HCT116 (cell line): ENCODE measurements around the gene TAF1B. TPM values are rescaled to one million over a fixed set of nuclear protein-coding genes. Genes with fewer than 3 reads are reported as not detected.

ENCODE experiments used
- ATAC-seq: fragments of 200-7000 bp; cut with Tn5 transposase; 2 replicates; pipeline ENCODE4 v1.9.1; 2020; ENCODE audit warnings: mild to moderate bottlenecking, moderate library complexity
- Bru-seq: library from RNA; stranded (reverse); fragments of 400-500 nt; gene quantifications from one replicate; lab custom pipeline; 2021; lab: Mats Ljungman, UMichigan
- BruChase-seq, 2 experiments: library from RNA; stranded (reverse); fragments of 400-500 nt; gene quantifications; one replicate each; lab custom pipeline; 2021; lab: Mats Ljungman, UMichigan
- BruUV-seq: library from RNA; stranded (reverse); fragments of 400-500 nt; replicated peaks from 2 replicates; lab custom pipeline; 2021; lab: Mats Ljungman, UMichigan
- CTCF ChIA-PET: fragments of 300-600 bp; sonication (Branson Sonifier 250); formaldehyde crosslinking; loops from one replicate; lab custom pipeline; 2021; ENCODE audit warnings: antibody characterized with exemption; lab: Charles Lee
- POLR2A ChIA-PET: fragments of 300-600, 350-600 bp; sonication (Branson Sonifier 250); formaldehyde crosslinking; loops from one replicate; lab custom pipeline; 2021; ENCODE audit warnings: antibody characterized with exemption; lab: Charles Lee
- RAD21 ChIA-PET, 2 experiments: fragments of 300-600 bp; sonication (Branson Sonifier 250); formaldehyde crosslinking; loops; one replicate each; lab custom pipeline; 2023; ENCODE audit warnings: low total read pairs in 2 of 2; ENCODE audit not compliant: uncharacterized antibody in 2 of 2, unreplicated experiment in 2 of 2, low non-redundant PET in 1 of 2; lab: Charles Lee
- DNase-seq: peaks from one replicate; pipeline ENCODE4 v3.0.0-alpha.2; 2010; ENCODE audit warnings: low read depth, low spot score
- H2AFZ ChIP-seq: fragments of 200-600 bp; shearing (Covaris generic), sonication (generic); 2 replicates; pipeline ENCODE4 v1.6.1; 2017; ENCODE audit warnings: low read depth, mixed run types, mixed read lengths, antibody characterized with exemption, low read length; ENCODE audit not compliant: poor library complexity, severe bottlenecking
- H3K27ac ChIP-seq: 2 replicates; pipeline ENCODE4 v1.5.1; 2012; ENCODE audit warnings: low read depth, low read length
- H3K27me3 ChIP-seq: fragments of 200-600 bp; sonication (generic); 2 replicates; pipeline ENCODE4 v1.6.1; 2016; ENCODE audit warnings: mixed run types, low read length, mixed read lengths; ENCODE audit not compliant: insufficient read depth
- H3K36me3 ChIP-seq, 2 experiments: fragments of 200-500 bp in 1 of 2; fragments of 200-600 bp in 1 of 2; sonication (Bioruptor generic) in 1 of 2; sonication (generic) in 1 of 2; 2 replicates each; pipeline versions ENCODE4 v1.5.1 to v1.6.1; 2014 to 2016; ENCODE audit warnings: low read length in 2 of 2, inconsistent platforms in 1 of 2, mixed read lengths in 1 of 2, mixed run types in 1 of 2; ENCODE audit not compliant: insufficient read depth in 2 of 2, control insufficient read depth in 1 of 2
- H3K4me1 ChIP-seq, 2 experiments: fragments of 200-600 bp in 1 of 2; sonication (generic) in 1 of 2; 2 replicates each; pipeline versions ENCODE4 v1.5.1 to v1.6.1; 2012 to 2017; ENCODE audit warnings: low read length in 2 of 2, inconsistent platforms in 1 of 2, mild to moderate bottlenecking in 1 of 2, mixed read lengths in 1 of 2, mixed run types in 1 of 2, moderate library complexity in 1 of 2; ENCODE audit not compliant: insufficient read depth in 2 of 2, control insufficient read depth in 1 of 2
- H3K4me2 ChIP-seq: fragments of 200-600 bp; sonication (generic); 2 replicates; pipeline ENCODE4 v1.6.1; 2017; ENCODE audit warnings: mixed run types, low read length, mixed read lengths
- H3K4me3 ChIP-seq, 2 experiments: fragments of 200-600 bp in 1 of 2; sonication (generic) in 1 of 2; replicated peaks in 1 of 2; 2 replicates each; pipeline ENCODE4 v1.5.1; 2011 to 2016; ENCODE audit warnings: low read length in 2 of 2, control low read depth in 1 of 2, low read depth in 1 of 2, mild to moderate bottlenecking in 1 of 2, mixed read lengths in 1 of 2, mixed run types in 1 of 2
- H3K79me2 ChIP-seq: fragments of 200-600 bp; sonication (generic); 2 replicates; pipeline ENCODE4 v1.6.1; 2017; ENCODE audit warnings: mild to moderate bottlenecking, mixed run types, low read length, moderate library complexity, mixed read lengths; ENCODE audit not compliant: insufficient read depth
- H3K9ac ChIP-seq: fragments of 200-600 bp; sonication (generic); 2 replicates; pipeline ENCODE4 v1.6.1; 2016; ENCODE audit warnings: low read length, mixed read lengths
- H3K9me2 ChIP-seq: fragments of 200-600 bp; sonication (generic), shearing (Covaris generic); 2 replicates; pipeline ENCODE4 v1.6.1; 2017; ENCODE audit warnings: mixed run types, mild to moderate bottlenecking, moderate library complexity; ENCODE audit not compliant: insufficient read depth
- H3K9me3 ChIP-seq, 2 experiments: fragments of 200-500 bp in 1 of 2; fragments of 200-600 bp in 1 of 2; sonication (Bioruptor generic) in 1 of 2; sonication (generic) in 1 of 2; 2 replicates each; pipeline ENCODE4 v1.6.1; 2014 to 2017; ENCODE audit warnings: low read length in 2 of 2, mixed read lengths in 2 of 2, inconsistent platforms in 1 of 2, low read depth in 1 of 2, mild to moderate bottlenecking in 1 of 2, mixed run types in 1 of 2, moderate library complexity in 1 of 2; ENCODE audit not compliant: control insufficient read depth in 1 of 2, insufficient read depth in 1 of 2
- H4K20me1 ChIP-seq: fragments of 200-600 bp; sonication (generic), shearing (Covaris generic); 2 replicates; pipeline ENCODE4 v1.6.1; 2017; ENCODE audit warnings: mixed run types, mild to moderate bottlenecking, moderate library complexity; ENCODE audit not compliant: insufficient read depth
- CBX3 ChIP-seq: IDR thresholded peaks from 2 replicates; pipeline ENCODE4 v1.6.1; 2012; ENCODE audit warnings: low read depth
- CEBPB ChIP-seq: IDR thresholded peaks from 2 replicates; pipeline ENCODE4 v1.6.1; 2012; ENCODE audit warnings: low read depth
- EGR1 ChIP-seq: IDR thresholded peaks from 2 replicates; pipeline ENCODE4 v1.6.1; 2012; ENCODE audit warnings: low read depth
- ELF1 ChIP-seq: IDR thresholded peaks from 2 replicates; pipeline ENCODE4 v1.6.1; 2012; ENCODE audit warnings: low read depth, borderline replicate concordance
- EZH2 ChIP-seq: fragments of 200-600 bp; sonication (generic); IDR thresholded peaks from 2 replicates; pipeline ENCODE4 v1.6.1; 2017; ENCODE audit warnings: antibody characterized with exemption, mixed run types
- EZH2phosphoT487 ChIP-seq: fragments of 200-600 bp; IDR thresholded peaks from 2 replicates; pipeline ENCODE4 v1.6.1; 2018; ENCODE audit warnings: antibody characterized with exemption, borderline replicate concordance
- POLR2A ChIP-seq: IDR thresholded peaks from 2 replicates; pipeline ENCODE4 v1.7.0; 2011; ENCODE audit warnings: borderline replicate concordance; ENCODE audit not compliant: insufficient read depth, insufficient read length; ENCODE audit errors: extremely low read depth
- POLR2AphosphoS5 ChIP-seq: IDR thresholded peaks from 2 replicates; pipeline ENCODE4 v1.6.1; 2011; ENCODE audit warnings: mild to moderate bottlenecking, low read depth, low read length, moderate library complexity
- RAD21 ChIP-seq: IDR thresholded peaks from 2 replicates; pipeline ENCODE4 v1.6.1; 2012; ENCODE audit warnings: low read depth, mild to moderate bottlenecking
- SIN3A ChIP-seq: IDR thresholded peaks from 2 replicates; pipeline ENCODE4 v1.6.1; 2012; ENCODE audit warnings: low read depth
- SP1 ChIP-seq: IDR thresholded peaks from 2 replicates; pipeline ENCODE4 v1.6.1; 2012; ENCODE audit warnings: low read depth
- SRF ChIP-seq: IDR thresholded peaks from 2 replicates; pipeline ENCODE4 v1.6.1; 2012; ENCODE audit warnings: low read depth
- TCF7L2 ChIP-seq: IDR thresholded peaks from 2 replicates; pipeline ENCODE4 v1.7.0; 2011; ENCODE audit warnings: borderline replicate concordance, inconsistent platforms; ENCODE audit not compliant: insufficient read depth, insufficient read length; ENCODE audit errors: extremely low read depth
- YY1 ChIP-seq: IDR thresholded peaks from 2 replicates; pipeline ENCODE4 v1.6.1; 2011; ENCODE audit warnings: low read length, low read depth, moderate library complexity, mild to moderate bottlenecking; ENCODE audit not compliant: insufficient replicate concordance; ENCODE audit errors: extremely low read depth
- intact Hi-C: fragments of 100-400 bp; cut with micrococcal nuclease; formaldehyde crosslinking; loops from 2 replicates; pipeline ENCODE4 v1.10.0; 2022
- long read RNA-seq: library from polyadenylated mRNA; unstranded; transcript quantifications from one replicate; pipeline ENCODE4 v2.0.0, GENCODE V29; 2021; ENCODE audit not compliant: unreplicated experiment
- polyA plus RNA-seq: library from polyadenylated mRNA; unstranded; fragments of >200 nt; gene quantifications from 2 replicates; pipeline ENCODE4 v1.2.1, GENCODE V29; 2012; ENCODE audit warnings: missing spikeins
- total RNA-seq: library from RNA; stranded (reverse); gene quantifications from one replicate; pipeline ENCODE4 v1.2.1, GENCODE V29; 2021; ENCODE audit not compliant: unreplicated experiment
- TF ChIP-seq, protein P1 (sequence below), 3 experiments: fragments of 200-600 bp in 1 of 3; sonication (generic) in 1 of 3; IDR thresholded peaks in 2 of 3; conservative IDR thresholded peaks in 1 of 3; 2 replicates each; pipeline ENCODE4 v1.5.1; 2012 to 2017; ENCODE audit warnings: low read depth in 2 of 3, low read length in 2 of 3, antibody characterized with exemption in 1 of 3, borderline replicate concordance in 1 of 3, control low read depth in 1 of 3, mild to moderate bottlenecking in 1 of 3, mixed read lengths in 1 of 3, mixed run types in 1 of 3, moderate library complexity in 1 of 3; ENCODE audit not compliant: insufficient read depth in 1 of 3
- TF ChIP-seq, protein P2 (sequence below): IDR thresholded peaks from 2 replicates; pipeline ENCODE4 v1.6.1; 2012
- TF ChIP-seq, protein P3 (sequence below): IDR thresholded peaks from 2 replicates; pipeline ENCODE4 v1.6.1; 2011; ENCODE audit warnings: mild to moderate bottlenecking, low read length, moderate library complexity; ENCODE audit not compliant: insufficient replicate concordance; ENCODE audit errors: extremely low read depth
- TF ChIP-seq, protein P4 (sequence below): IDR thresholded peaks from 2 replicates; pipeline ENCODE4 v1.6.1; 2012

The TAF1B gene
- 27.9 TPM for total RNA-seq
- 8.2 and 9.5 TPM in 2 replicates for polyA plus RNA-seq
- percentile 82 among the genes with signal in this experiment for Bru-seq, nascent RNA
- percentile 69 among the genes with signal in this experiment for BruChase-seq, experiment 1, labeled RNA remaining after a 6-hour chase
- BruChase-seq, experiment 2, labeled RNA remaining after a 2-hour chase = percentile 71 among the genes with signal in this experiment
- long read RNA-seq, transcript TAF1B-201 (15 exons, 2,387 nt) = major isoform, 29 of 47 reads
- long read RNA-seq, partial matches to known transcripts = 5 of 47 reads
- long read RNA-seq, other reads (novel, unspliced or antisense) = 10 of 47 reads

DNA sequence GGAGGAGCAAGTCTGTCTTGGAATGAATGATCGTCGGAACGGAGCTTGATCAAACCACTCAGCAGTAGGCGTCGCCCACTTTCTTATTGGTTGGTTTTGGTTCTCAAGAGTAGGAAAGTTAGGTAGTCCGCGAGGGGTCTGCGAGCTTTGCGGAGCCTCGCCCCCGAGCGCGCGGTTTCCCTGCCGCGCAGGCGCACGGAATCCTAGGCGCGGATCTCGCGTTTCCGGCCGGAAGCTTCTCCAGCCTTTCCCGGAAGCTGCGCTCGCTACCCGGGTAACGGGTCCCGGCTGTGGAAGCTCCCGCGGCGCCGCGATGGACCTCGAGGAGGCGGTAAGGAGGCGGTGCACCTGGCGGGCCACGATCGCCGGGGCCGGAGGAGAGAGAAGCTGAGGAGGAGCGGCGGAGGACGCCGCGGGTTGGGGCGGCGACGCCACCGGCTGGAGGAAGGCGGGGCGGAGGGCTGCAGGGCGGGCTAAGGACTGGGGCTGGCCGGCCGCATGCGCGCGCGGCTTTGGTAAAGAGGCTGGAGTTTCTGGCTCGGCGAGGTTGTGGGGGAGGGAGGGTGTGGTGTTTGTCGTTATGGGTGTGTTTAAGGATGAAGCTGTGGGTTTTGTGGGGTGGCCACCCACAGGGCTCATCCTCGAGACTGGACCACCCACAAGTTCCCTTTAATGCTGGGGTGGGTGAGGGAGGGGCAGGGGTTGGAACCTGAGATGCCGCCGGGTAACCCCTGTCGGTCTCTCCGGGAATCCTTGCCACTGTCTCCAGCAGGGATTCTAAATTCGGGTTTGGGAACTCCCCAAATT lies at the start of gene TAF1B:
TAF1B (plus strand) TSS at position 246 of the 807 bp plus-strand sequence; CDS start at position 314, 68 bp downstream.
- TF ChIP-seq EZH2phosphoT487 (no peak), RAD21 (peak; percentile 17), YY1 (peak; percentile 19), EZH2 (no peak), ELF1 (peak; percentile 79), CBX3 (peak; percentile 49; the same call in 1 of the 2 replicates), POLR2AphosphoS5 (peak; percentile 73), SIN3A (peak; percentile 52; the same call in 1 of the 2 replicates), SP1 (peak; percentile 38; the same call in 1 of the 2 replicates), EGR1 (0 out of 2 replicates have a peak, but pooled peaks have one; percentile 47), TCF7L2 (peak; percentile 72), SRF (no peak), POLR2A (peak; percentile 86), CEBPB (no peak)
- TF ChIP-seq, protein P1, sequence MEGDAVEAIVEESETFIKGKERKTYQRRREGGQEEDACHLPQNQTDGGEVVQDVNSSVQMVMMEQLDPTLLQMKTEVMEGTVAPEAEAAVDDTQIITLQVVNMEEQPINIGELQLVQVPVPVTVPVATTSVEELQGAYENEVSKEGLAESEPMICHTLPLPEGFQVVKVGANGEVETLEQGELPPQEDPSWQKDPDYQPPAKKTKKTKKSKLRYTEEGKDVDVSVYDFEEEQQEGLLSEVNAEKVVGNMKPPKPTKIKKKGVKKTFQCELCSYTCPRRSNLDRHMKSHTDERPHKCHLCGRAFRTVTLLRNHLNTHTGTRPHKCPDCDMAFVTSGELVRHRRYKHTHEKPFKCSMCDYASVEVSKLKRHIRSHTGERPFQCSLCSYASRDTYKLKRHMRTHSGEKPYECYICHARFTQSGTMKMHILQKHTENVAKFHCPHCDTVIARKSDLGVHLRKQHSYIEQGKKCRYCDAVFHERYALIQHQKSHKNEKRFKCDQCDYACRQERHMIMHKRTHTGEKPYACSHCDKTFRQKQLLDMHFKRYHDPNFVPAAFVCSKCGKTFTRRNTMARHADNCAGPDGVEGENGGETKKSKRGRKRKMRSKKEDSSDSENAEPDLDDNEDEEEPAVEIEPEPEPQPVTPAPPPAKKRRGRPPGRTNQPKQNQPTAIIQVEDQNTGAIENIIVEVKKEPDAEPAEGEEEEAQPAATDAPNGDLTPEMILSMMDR (IDR thresholded peaks at IDR 0.05 in 2 of 3, conservative IDR thresholded peaks at IDR 0.05 in 1 of 3; ENCODE audit: borderline replicate concordance in 1 of 3, insufficient read depth in 1 of 3, low read depth in 2 of 3, low read length in 2 of 3) = peak in 2 of 3 experiments; percentile 22 to 46; a peak in 3 of 6 replicates
- TF ChIP-seq, protein P2, sequence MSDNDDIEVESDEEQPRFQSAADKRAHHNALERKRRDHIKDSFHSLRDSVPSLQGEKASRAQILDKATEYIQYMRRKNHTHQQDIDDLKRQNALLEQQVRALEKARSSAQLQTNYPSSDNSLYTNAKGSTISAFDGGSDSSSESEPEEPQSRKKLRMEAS = peak; percentile 67; the same call in 1 of the 2 replicates
- TF ChIP-seq, protein P3, sequence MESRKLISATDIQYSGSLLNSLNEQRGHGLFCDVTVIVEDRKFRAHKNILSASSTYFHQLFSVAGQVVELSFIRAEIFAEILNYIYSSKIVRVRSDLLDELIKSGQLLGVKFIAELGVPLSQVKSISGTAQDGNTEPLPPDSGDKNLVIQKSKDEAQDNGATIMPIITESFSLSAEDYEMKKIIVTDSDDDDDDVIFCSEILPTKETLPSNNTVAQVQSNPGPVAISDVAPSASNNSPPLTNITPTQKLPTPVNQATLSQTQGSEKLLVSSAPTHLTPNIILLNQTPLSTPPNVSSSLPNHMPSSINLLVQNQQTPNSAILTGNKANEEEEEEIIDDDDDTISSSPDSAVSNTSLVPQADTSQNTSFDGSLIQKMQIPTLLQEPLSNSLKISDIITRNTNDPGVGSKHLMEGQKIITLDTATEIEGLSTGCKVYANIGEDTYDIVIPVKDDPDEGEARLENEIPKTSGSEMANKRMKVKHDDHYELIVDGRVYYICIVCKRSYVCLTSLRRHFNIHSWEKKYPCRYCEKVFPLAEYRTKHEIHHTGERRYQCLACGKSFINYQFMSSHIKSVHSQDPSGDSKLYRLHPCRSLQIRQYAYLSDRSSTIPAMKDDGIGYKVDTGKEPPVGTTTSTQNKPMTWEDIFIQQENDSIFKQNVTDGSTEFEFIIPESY = no peak
- TF ChIP-seq, protein P4, sequence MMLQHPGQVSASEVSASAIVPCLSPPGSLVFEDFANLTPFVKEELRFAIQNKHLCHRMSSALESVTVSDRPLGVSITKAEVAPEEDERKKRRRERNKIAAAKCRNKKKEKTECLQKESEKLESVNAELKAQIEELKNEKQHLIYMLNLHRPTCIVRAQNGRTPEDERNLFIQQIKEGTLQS = no peak
- TF ChIP-seq, all 23 proteins: peak for 12
- CTCF ChIA-PET = interaction anchor here (0.7 to 2.0 kb wide), 7 partner anchors 9 to 655 kb away, joined by 3 to 8 read pairs (median 3); no protein-coding TSS in a partner anchor
- Histone ChIP-seq H3K36me3 (peaks cover 7 to 11% of the 10 kb centered on the region in 2 experiments; a peak in 3 of 4 replicates), H4K20me1 (no peaks in the 10 kb centered on the region), H3K4me3 (peak within 1 kb of the TSS; percentile 83 to 86), H3K79me2 (peaks cover 41% of the 10 kb centered on the region), H3K27ac (peak within 1 kb of the TSS; percentile 88), H2AFZ (peak within 1 kb of the TSS; percentile 66), H3K9ac (peak within 1 kb of the TSS; percentile 85), H3K27me3 (no peaks in the 10 kb centered on the region), H3K4me1 (peaks cover 3 to 20% of the 10 kb centered on the region in 2 experiments; a peak in 3 of 4 replicates), H3K9me3 (no peaks in the 10 kb centered on the region), H3K9me2 (no peaks in the 10 kb centered on the region), H3K4me2 (peak within 1 kb of the TSS; percentile 79)
- RAD21 ChIA-PET = interaction anchor here in 1 of 2 experiments (0.7 kb wide), 1 partner anchor 10 kb away, joined by 3 read pairs; no protein-coding TSS in a partner anchor
- no TSS peak for BruUV-seq
- intact Hi-C loops = loop anchor here (1.0 kb wide), 2 partner anchors 13 to 29 kb away; no protein-coding TSS in a partner anchor
- DNase-seq (peak; percentile 91), ATAC-seq (peak; percentile 89)
- POLR2A ChIA-PET = interaction anchor here (0.7 to 2.6 kb wide), 12 partner anchors 10 to 214 kb away, joined by 3 to 10 read pairs (median 3); partner anchors contain the start of gene YWHAQ
